Left lung (tissue), 10 donors: Measurements from ENCODE around the gene ANGPTL8. TPM values are rescaled to one million over a fixed set of nuclear protein-coding genes. Genes with fewer than 3 reads are reported as not detected.
A peak's percentile ranks its signal among the peaks of the same experiment; 100 is the strongest.

Source experiments
- ATAC-seq: fragments of 200-7000 bp; cut with Tn5 transposase; one replicate; pipeline ENCODE4 v1.9.1; 2020; ENCODE audit warnings: moderate library complexity
- DNase-seq, 4 donors: peaks; one replicate each; pipeline ENCODE4 v3.0.0-alpha.2; 2013 to 2020
- H3K27ac ChIP-seq, 2 donors: fragments of 200-600 bp; sonication (generic) in 1 of 2; one replicate each; pipeline versions ENCODE4 v1.5.0 to v1.8.0; 2020 to 2021
- H3K27me3 ChIP-seq, 2 donors: fragments of 200-600 bp; sonication (generic) in 1 of 2; one replicate each; pipeline versions ENCODE4 v1.5.0 to v1.8.0; 2020 to 2021
- H3K36me3 ChIP-seq, 2 donors: fragments of 200-600 bp; sonication (generic) in 1 of 2; one replicate each; pipeline versions ENCODE4 v1.5.0 to v1.8.0; 2020 to 2021
- H3K4me1 ChIP-seq, 2 donors: fragments of 200-600 bp; one replicate each; pipeline ENCODE4 v1.8.0; 2021
- H3K4me3 ChIP-seq, 2 donors: fragments of 200-600 bp; sonication (generic) in 1 of 2; one replicate each; pipeline versions ENCODE4 v1.5.0 to v1.8.0; 2020 to 2021; ENCODE audit warnings: mild to moderate bottlenecking in 1 of 2
- H3K9me3 ChIP-seq, 2 donors: fragments of 200-600 bp; sonication (generic) in 1 of 2; one replicate each; pipeline versions ENCODE4 v1.5.0 to v1.8.0; 2020 to 2021
- CTCF ChIP-seq, 2 donors: fragments of 200-600 bp; sonication (generic) in 1 of 2; IDR thresholded peaks; one replicate each; pipeline versions ENCODE4 v1.5.0 to v1.8.0; 2021; ENCODE audit warnings: antibody characterized with exemption in 2 of 2
- intact Hi-C, 2 donors: fragments of 100-400 bp; cut with DNase I; formaldehyde crosslinking; loops; one replicate each; pipeline versions ENCODE4 v1.11.2 to v1.14.2; 2022
- polyA plus RNA-seq, 6 donors: library from polyadenylated mRNA; unstranded; fragments of 120-200 nt; gene quantifications; one replicate each; pipeline ENCODE4 v1.2.1, GENCODE V29; 2013; ENCODE audit not compliant: insufficient read length in 6 of 6
- total RNA-seq, 2 donors: library from RNA; stranded (reverse); fragmentation: NEBNext Ultra II Directional; extraction: Animal tissue kit (Norgen Biotek cat#: 25700); gene quantifications; one replicate each; pipeline ENCODE4 v1.2.1, GENCODE V29; 2021
- donor health status: DM: no; HTN: yes; CAD: no.
- donor health status: DM: no; HTN: no; CAD: no.

The ANGPTL8 gene
- total and polyA plus RNA-seq, 8 donors = 0.49 to 1.3 (median 1.0) TPM; not detected in 2

DNA sequence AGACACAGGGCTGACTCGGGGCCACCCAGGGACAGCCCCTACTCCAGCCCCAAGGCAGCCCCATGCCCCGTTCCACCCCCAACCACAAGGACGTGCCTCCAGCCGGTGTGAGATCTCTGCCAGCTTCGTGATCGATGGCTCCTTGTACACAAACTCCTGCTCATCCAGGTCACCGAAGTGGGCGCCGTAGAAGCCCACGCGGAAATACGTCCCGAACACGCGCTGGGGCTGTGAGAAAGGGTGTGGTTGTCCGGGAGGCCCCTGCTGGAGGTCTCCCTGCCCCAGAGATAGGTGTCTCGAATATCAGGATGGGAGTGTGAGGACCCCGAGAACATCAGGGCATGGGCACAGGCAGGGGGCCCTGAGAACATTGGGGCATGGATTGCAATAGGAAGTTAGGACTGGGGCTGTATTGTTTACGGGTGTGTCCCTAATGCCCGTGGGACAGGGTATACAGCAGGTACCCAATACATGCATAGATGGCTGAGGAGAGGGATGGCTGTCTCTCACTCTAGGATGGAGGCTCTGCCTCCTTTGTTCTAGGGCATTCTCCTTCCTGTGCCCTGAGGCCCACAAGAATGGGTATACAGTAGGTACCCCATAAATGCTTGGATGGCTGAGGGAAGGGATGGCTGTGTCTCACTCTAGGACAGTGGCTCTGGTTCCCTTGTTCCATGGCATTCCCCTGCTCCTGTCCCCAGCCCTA is 36.8 kb upstream of the ANGPTL8 start:
- Histone ChIP-seq H3K27me3 (no peaks in the 10 kb centered on the region), H3K9me3 (no peaks in the 10 kb centered on the region), H3K4me1 (peaks cover 6 to 25% of the 10 kb centered on the region in 2 donors), H3K4me3 (no peak overlapping the region), H3K27ac (peak overlapping the region; percentile 28 to 62), H3K36me3 (peaks cover 0 to 28% of the 10 kb centered on the region in 2 donors)
- no peak for ATAC-seq
- intact Hi-C loops = loop anchor here in 1 of 2 donors (2.0 to 10.0 kb wide), 2 partner anchors 64 to 168 kb away; no protein-coding TSS in a partner anchor
- TF ChIP-seq CTCF (IDR thresholded peaks at IDR 0.05) = no peak
- no peak for DNase-seq

DNA sequence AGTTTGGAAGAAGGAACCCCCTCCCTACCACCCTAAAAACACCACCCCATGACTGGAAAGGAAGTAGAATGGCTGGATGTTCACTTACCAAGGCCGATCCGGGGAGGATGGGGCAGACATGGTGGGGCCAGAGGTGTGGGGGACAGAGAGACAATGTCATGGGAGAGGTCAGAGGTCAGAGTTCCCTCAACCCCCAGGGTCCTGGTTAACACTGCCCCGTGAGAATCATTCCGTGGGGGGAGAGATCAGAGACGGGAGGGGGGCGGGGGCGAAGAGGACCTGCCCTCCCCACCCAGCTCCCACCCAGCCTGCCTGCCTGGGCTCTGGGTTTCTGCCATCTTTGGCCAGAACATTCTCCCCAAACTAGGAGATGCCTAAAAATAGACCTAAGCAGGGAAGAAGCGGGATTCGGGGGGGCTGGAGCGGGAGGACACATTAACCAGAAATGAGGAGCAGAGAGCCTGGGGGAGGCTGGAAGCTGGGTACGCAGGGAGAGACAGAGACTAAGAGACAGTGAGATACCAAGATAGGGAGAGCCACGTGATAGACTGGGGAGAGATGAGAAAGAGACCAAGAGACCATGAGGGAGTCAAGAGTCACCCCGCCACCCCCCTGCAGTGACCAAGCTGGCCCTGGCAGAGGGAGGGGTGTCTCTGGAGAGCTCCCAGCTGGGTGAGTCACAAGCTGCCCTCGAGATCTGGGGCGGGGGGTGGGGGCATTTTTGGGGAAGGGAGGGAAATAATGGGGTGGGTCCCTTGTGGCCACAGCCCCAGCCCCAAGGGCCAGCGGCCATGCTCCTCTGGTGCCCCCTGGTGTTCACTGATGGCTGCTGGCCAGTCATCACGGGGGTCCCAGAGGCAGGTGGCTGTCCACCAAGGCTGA is 36.0 kb upstream of the ANGPTL8 start:
- Histone ChIP-seq H3K36me3 (peaks cover 0 to 36% of the 10 kb centered on the region in 2 donors), H3K4me3 (no peak overlapping the region), H3K27ac (peak overlapping the region; percentile 28 to 62), H3K4me1 (peaks cover under 1 to 20% of the 10 kb centered on the region in 2 donors), H3K9me3 (no peaks in the 10 kb centered on the region), H3K27me3 (no peaks in the 10 kb centered on the region)
- peak; percentile 79 to 94 (median 86) for DNase-seq
- intact Hi-C loops = loop anchor here in 1 of 2 donors (2.0 to 10.0 kb wide), 2 partner anchors 65 to 169 kb away; no protein-coding TSS in a partner anchor
- ATAC-seq = peak; percentile 78
- peak; percentile 75 to 80 for TF ChIP-seq CTCF (IDR thresholded peaks at IDR 0.05)

DNA sequence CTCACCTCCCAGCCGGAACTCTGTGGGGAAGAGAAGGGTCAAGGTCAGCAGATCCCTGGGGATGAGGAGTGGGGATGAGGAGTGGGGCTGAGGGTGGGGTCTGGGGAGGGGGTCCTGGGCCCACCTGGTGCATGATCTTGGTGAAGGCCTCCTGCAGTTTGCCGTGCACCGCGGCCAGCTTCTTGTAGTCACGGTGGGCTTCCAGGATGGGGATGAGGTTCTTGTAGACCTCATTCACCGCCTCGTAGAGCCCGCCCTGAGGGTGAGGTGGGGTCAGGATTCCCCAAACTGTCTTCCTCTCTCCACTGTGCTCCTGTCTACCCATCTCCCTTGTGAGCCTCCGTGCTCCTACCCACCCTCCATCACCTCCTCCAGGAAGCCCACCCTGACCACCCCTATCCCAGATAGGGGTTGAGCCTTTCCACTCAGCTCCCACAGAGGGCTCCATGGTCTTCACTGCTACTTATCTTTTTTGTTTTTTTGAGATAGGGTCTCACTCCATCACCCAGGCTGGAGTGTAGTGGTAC is 35.3 kb upstream of the ANGPTL8 start:
- ATAC-seq = no peak
- no peaks in the 10 kb centered on the region for H3K9me3 ChIP-seq
- H3K27me3 ChIP-seq = no peaks in the 10 kb centered on the region
- peaks cover 0 to 20% of the 10 kb centered on the region in 2 donors for H3K4me1 ChIP-seq
- intact Hi-C loops = loop anchor here in 1 of 2 donors (10.0 kb wide), 1 partner anchor 169 kb away; no protein-coding TSS in a partner anchor
- H3K36me3 ChIP-seq = peaks cover 0 to 42% of the 10 kb centered on the region in 2 donors
- DNase-seq = no peak
- no peak overlapping the region for H3K4me3 ChIP-seq
- peak in 1 of 2 donors; percentile 48 for TF ChIP-seq CTCF (IDR thresholded peaks at IDR 0.05)
- peak overlapping the region in 1 of 2 donors; percentile 62 for H3K27ac ChIP-seq

GRCh38 chr19:11204943-11205349 is 34.5 kb upstream of the ANGPTL8 start:
- no peak for DNase-seq
- Histone ChIP-seq H3K9me3 (no peaks in the 10 kb centered on the region), H3K4me3 (no peak overlapping the region), H3K27ac (no peak overlapping the region), H3K27me3 (no peaks in the 10 kb centered on the region), H3K4me1 (peaks cover 0 to 20% of the 10 kb centered on the region in 2 donors), H3K36me3 (peaks cover 0 to 37% of the 10 kb centered on the region in 2 donors)
- ATAC-seq = no peak
- intact Hi-C loops = loop anchor here in 1 of 2 donors (10.0 kb wide), 1 partner anchor 170 kb away; no protein-coding TSS in a partner anchor
- TF ChIP-seq CTCF (IDR thresholded peaks at IDR 0.05) = no peak
